ENCODE results near the gene NR2E1. TPM values are rescaled to one million over a fixed set of nuclear protein-coding genes. Genes with fewer than 3 reads are reported as not detected.

The NR2E1 gene
- total RNA-seq, 1 experiment from 2014 or later, result not detected

DNA sequence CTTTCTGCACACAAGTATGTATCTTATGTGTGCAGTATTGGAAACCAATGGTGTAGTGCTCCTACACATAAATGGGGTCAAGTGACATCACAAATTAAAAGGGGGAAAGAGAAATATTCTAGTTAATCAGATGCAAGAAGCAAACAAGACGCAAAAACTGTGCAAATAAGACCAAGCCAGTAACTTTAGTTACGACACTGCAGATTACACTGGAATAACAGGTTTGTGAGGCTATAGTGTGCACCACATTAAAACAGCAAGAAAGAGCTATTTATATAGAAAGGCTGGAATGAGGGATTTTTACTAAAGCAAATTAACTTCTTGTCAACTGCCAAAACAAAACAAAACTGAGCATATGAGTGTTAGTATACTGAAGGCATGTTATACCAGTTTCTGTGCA, 45.8 kb downstream of the NR2E1 start:
- POLR2A ChIA-PET, result no interaction called here
- no peak overlapping the region for H3K4me3 Mint-ChIP-seq
- H3K4me1 Mint-ChIP-seq, result no peaks in the 10 kb centered on the region
- H3K27me3 Mint-ChIP-seq (ENCODE audit: low read depth), result no peaks in the 10 kb centered on the region
- DNase-seq (ENCODE audit: low spot score), result no peak
- CTCF ChIA-PET, result interaction anchor here (1.3 kb wide), 1 partner anchor 36 kb away, joined by 7 read pairs; no protein-coding TSS in a partner anchor
- ATAC-seq, result no peak
- TF ChIP-seq TCF7 (CRISPR knock-in tag; IDR thresholded peaks at IDR 0.05; ENCODE audit: low read depth), result no peak
- no peaks in the 10 kb centered on the region for H3K9me3 Mint-ChIP-seq
- H3K36me3 Mint-ChIP-seq, result no peaks in the 10 kb centered on the region; the same call in 1 of the 2 replicates
- no peak overlapping the region for H3K27ac Mint-ChIP-seq

DNA sequence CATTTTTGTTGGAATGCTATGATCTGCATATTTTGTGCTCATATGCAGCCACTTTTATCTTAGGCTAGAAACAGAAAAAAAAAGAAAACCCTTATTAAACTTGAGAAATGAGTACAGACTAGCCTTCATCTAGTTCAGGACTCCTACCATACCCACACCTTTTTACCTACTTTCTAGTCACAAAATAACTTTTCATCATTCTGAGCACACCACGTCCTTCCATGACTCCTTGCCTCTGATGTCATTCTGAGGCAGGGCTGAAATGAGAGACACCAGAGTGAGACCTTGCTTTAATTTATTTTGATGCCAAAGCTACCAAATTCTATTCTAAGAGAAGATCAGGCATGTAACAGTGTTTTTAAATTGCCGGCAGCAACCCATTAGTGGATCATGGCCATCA, 56.2 kb downstream of the NR2E1 start:
- TF ChIP-seq, protein P1, sequence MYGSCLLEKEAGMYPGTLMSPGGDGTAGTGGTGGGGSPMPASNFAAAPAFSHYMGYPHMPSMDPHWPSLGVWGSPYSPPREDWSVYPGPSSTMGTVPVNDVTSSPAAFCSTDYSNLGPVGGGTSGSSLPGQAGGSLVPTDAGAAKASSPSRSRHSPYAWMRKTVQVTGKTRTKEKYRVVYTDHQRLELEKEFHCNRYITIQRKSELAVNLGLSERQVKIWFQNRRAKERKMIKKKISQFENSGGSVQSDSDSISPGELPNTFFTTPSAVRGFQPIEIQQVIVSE (CRISPR knock-in tag; IDR thresholded peaks at IDR 0.05; ENCODE audit: borderline replicate concordance), result no peak
- TF ChIP-seq TCF7 (CRISPR knock-in tag; IDR thresholded peaks at IDR 0.05; ENCODE audit: low read depth) (no peak), NR3C1 (CRISPR knock-in tag; conservative IDR thresholded peaks at IDR 0.05; ENCODE audit: low read depth) (no peak), FOXJ3 (CRISPR knock-in tag; IDR thresholded peaks at IDR 0.05; ENCODE audit: borderline replicate concordance) (no peak), NR2C2 (CRISPR knock-in tag; IDR thresholded peaks at IDR 0.05) (no peak), MYBL2 (CRISPR knock-in tag; IDR thresholded peaks at IDR 0.05) (no peak), FOXP1 (CRISPR knock-in tag; IDR thresholded peaks at IDR 0.05; ENCODE audit: borderline replicate concordance) (no peak), NFE2L1 (CRISPR knock-in tag; IDR thresholded peaks at IDR 0.05) (no peak), ZNF138 (CRISPR knock-in tag; conservative IDR thresholded peaks at IDR 0.05) (no peak), ZNF121 (CRISPR knock-in tag; IDR thresholded peaks at IDR 0.05) (no peak)
- TF ChIP-seq, protein P2, sequence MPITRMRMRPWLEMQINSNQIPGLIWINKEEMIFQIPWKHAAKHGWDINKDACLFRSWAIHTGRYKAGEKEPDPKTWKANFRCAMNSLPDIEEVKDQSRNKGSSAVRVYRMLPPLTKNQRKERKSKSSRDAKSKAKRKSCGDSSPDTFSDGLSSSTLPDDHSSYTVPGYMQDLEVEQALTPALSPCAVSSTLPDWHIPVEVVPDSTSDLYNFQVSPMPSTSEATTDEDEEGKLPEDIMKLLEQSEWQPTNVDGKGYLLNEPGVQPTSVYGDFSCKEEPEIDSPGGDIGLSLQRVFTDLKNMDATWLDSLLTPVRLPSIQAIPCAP (CRISPR knock-in tag; IDR thresholded peaks at IDR 0.05), result no peak
- TF ChIP-seq, protein P3, sequence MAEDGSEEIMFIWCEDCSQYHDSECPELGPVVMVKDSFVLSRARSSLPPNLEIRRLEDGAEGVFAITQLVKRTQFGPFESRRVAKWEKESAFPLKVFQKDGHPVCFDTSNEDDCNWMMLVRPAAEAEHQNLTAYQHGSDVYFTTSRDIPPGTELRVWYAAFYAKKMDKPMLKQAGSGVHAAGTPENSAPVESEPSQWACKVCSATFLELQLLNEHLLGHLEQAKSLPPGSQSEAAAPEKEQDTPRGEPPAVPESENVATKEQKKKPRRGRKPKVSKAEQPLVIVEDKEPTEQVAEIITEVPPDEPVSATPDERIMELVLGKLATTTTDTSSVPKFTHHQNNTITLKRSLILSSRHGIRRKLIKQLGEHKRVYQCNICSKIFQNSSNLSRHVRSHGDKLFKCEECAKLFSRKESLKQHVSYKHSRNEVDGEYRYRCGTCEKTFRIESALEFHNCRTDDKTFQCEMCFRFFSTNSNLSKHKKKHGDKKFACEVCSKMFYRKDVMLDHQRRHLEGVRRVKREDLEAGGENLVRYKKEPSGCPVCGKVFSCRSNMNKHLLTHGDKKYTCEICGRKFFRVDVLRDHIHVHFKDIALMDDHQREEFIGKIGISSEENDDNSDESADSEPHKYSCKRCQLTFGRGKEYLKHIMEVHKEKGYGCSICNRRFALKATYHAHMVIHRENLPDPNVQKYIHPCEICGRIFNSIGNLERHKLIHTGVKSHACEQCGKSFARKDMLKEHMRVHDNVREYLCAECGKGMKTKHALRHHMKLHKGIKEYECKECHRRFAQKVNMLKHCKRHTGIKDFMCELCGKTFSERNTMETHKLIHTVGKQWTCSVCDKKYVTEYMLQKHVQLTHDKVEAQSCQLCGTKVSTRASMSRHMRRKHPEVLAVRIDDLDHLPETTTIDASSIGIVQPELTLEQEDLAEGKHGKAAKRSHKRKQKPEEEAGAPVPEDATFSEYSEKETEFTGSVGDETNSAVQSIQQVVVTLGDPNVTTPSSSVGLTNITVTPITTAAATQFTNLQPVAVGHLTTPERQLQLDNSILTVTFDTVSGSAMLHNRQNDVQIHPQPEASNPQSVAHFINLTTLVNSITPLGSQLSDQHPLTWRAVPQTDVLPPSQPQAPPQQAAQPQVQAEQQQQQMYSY (CRISPR knock-in tag; IDR thresholded peaks at IDR 0.05), result no peak
- TF ChIP-seq, protein P4, sequence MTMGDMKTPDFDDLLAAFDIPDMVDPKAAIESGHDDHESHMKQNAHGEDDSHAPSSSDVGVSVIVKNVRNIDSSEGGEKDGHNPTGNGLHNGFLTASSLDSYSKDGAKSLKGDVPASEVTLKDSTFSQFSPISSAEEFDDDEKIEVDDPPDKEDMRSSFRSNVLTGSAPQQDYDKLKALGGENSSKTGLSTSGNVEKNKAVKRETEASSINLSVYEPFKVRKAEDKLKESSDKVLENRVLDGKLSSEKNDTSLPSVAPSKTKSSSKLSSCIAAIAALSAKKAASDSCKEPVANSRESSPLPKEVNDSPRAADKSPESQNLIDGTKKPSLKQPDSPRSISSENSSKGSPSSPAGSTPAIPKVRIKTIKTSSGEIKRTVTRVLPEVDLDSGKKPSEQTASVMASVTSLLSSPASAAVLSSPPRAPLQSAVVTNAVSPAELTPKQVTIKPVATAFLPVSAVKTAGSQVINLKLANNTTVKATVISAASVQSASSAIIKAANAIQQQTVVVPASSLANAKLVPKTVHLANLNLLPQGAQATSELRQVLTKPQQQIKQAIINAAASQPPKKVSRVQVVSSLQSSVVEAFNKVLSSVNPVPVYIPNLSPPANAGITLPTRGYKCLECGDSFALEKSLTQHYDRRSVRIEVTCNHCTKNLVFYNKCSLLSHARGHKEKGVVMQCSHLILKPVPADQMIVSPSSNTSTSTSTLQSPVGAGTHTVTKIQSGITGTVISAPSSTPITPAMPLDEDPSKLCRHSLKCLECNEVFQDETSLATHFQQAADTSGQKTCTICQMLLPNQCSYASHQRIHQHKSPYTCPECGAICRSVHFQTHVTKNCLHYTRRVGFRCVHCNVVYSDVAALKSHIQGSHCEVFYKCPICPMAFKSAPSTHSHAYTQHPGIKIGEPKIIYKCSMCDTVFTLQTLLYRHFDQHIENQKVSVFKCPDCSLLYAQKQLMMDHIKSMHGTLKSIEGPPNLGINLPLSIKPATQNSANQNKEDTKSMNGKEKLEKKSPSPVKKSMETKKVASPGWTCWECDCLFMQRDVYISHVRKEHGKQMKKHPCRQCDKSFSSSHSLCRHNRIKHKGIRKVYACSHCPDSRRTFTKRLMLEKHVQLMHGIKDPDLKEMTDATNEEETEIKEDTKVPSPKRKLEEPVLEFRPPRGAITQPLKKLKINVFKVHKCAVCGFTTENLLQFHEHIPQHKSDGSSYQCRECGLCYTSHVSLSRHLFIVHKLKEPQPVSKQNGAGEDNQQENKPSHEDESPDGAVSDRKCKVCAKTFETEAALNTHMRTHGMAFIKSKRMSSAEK (CRISPR knock-in tag; IDR thresholded peaks at IDR 0.05; ENCODE audit: borderline replicate concordance), result no peak
- CTCF ChIA-PET, result no interaction called here
- no peak overlapping the region for H3K4me3 Mint-ChIP-seq
- no peak for DNase-seq (ENCODE audit: low spot score)
- H3K27me3 Mint-ChIP-seq (ENCODE audit: low read depth), result no peaks in the 10 kb centered on the region
- H3K36me3 Mint-ChIP-seq, result peaks cover 13% of the 10 kb centered on the region
- POLR2A ChIA-PET, result no interaction called here
- H3K27ac Mint-ChIP-seq, result peak overlapping the region; percentile 50; the same call in 1 of the 2 replicates
- H3K4me1 Mint-ChIP-seq, result peaks cover 10% of the 10 kb centered on the region
- H3K9me3 Mint-ChIP-seq, result no peaks in the 10 kb centered on the region
- ATAC-seq, result no peak

DNA sequence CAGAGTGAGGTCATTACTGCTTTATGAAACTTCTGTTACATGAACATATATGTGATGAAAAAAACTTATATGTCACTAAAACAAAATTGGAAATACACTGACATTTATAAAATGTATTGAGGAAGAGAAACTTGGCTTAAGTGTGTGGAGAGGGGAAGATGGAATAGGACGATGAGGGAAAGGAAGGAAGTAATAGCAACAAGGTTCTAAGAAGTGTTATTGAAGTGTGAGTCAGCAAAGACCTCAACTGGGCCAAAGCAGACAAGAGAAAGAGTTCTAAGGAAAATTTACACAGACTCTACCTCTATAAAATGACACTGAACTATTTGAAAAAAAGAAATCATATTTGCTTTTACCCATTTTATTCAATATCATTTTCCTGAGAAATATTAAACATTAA, 56.7 kb downstream of the NR2E1 start:
- no peak for TF ChIP-seq OVOL2 (CRISPR knock-in tag; IDR thresholded peaks at IDR 0.05; ENCODE audit: borderline replicate concordance)
- TF ChIP-seq ETV6 (CRISPR knock-in tag; IDR thresholded peaks at IDR 0.05), result no peak
- TF ChIP-seq, protein P5, sequence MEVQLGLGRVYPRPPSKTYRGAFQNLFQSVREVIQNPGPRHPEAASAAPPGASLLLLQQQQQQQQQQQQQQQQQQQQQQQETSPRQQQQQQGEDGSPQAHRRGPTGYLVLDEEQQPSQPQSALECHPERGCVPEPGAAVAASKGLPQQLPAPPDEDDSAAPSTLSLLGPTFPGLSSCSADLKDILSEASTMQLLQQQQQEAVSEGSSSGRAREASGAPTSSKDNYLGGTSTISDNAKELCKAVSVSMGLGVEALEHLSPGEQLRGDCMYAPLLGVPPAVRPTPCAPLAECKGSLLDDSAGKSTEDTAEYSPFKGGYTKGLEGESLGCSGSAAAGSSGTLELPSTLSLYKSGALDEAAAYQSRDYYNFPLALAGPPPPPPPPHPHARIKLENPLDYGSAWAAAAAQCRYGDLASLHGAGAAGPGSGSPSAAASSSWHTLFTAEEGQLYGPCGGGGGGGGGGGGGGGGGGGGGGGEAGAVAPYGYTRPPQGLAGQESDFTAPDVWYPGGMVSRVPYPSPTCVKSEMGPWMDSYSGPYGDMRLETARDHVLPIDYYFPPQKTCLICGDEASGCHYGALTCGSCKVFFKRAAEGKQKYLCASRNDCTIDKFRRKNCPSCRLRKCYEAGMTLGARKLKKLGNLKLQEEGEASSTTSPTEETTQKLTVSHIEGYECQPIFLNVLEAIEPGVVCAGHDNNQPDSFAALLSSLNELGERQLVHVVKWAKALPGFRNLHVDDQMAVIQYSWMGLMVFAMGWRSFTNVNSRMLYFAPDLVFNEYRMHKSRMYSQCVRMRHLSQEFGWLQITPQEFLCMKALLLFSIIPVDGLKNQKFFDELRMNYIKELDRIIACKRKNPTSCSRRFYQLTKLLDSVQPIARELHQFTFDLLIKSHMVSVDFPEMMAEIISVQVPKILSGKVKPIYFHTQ (CRISPR knock-in tag; IDR thresholded peaks at IDR 0.05), result no peak
- no peak for TF ChIP-seq ZNF671 (CRISPR knock-in tag; IDR thresholded peaks at IDR 0.05)
- TF ChIP-seq, protein P6, sequence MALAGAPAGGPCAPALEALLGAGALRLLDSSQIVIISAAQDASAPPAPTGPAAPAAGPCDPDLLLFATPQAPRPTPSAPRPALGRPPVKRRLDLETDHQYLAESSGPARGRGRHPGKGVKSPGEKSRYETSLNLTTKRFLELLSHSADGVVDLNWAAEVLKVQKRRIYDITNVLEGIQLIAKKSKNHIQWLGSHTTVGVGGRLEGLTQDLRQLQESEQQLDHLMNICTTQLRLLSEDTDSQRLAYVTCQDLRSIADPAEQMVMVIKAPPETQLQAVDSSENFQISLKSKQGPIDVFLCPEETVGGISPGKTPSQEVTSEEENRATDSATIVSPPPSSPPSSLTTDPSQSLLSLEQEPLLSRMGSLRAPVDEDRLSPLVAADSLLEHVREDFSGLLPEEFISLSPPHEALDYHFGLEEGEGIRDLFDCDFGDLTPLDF (CRISPR knock-in tag; IDR thresholded peaks at IDR 0.05), result no peak
- TF ChIP-seq, protein P1 (CRISPR knock-in tag; IDR thresholded peaks at IDR 0.05; ENCODE audit: borderline replicate concordance), result no peak
- POLR2A ChIA-PET, result no interaction called here
- Mint-ChIP-seq H3K4me1 (peaks cover 15% of the 10 kb centered on the region), H3K27ac (peak overlapping the region; percentile 50; the same call in 1 of the 2 replicates), H3K27me3 (ENCODE audit: low read depth) (no peaks in the 10 kb centered on the region), H3K4me3 (no peak overlapping the region), H3K9me3 (no peaks in the 10 kb centered on the region), H3K36me3 (peaks cover 13% of the 10 kb centered on the region)
- DNase-seq (ENCODE audit: low spot score) (no peak), ATAC-seq (no peak)
- CTCF ChIA-PET, result interaction anchor here (1.1 kb wide), 1 partner anchor 269 kb away, joined by 4 read pairs; no protein-coding TSS in a partner anchor

All from WTC11 (cell line).